B cell (primary cell): ENCODE data around the gene PC.

Experiments used
- EZH2 ChIP-seq: IDR thresholded peaks from 2 replicates; pipeline ENCODE4 v1.6.1; 2012; ENCODE audit warnings: borderline replicate concordance, low read depth, mild to moderate bottlenecking, moderate library complexity, low read length; ENCODE audit not compliant: insufficient read depth, poor library complexity, severe bottlenecking
- TF ChIP-seq, protein P1 (sequence below): fragments of 200-600 bp; IDR thresholded peaks from one replicate; pipeline ENCODE4 v1.8.0; 2022; ENCODE audit warnings: antibody characterized with exemption, mild to moderate bottlenecking

GRCh38 chr11:66820381-66820780 is 137.8 kb downstream of the PC start:
- TF ChIP-seq, protein P1, sequence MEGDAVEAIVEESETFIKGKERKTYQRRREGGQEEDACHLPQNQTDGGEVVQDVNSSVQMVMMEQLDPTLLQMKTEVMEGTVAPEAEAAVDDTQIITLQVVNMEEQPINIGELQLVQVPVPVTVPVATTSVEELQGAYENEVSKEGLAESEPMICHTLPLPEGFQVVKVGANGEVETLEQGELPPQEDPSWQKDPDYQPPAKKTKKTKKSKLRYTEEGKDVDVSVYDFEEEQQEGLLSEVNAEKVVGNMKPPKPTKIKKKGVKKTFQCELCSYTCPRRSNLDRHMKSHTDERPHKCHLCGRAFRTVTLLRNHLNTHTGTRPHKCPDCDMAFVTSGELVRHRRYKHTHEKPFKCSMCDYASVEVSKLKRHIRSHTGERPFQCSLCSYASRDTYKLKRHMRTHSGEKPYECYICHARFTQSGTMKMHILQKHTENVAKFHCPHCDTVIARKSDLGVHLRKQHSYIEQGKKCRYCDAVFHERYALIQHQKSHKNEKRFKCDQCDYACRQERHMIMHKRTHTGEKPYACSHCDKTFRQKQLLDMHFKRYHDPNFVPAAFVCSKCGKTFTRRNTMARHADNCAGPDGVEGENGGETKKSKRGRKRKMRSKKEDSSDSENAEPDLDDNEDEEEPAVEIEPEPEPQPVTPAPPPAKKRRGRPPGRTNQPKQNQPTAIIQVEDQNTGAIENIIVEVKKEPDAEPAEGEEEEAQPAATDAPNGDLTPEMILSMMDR: no peak
- no peak for TF ChIP-seq EZH2
